Measurements from ENCODE around the gene HDHD2.

GRCh38 chr18:47108998-47109405 lies 41.3 kb downstream of the HDHD2 start:
- TF ChIP-seq CTCF (optimal IDR thresholded peaks at IDR 0.05 in 1 of 3, IDR thresholded peaks at IDR 0.05 in 1 of 3, conservative IDR thresholded peaks at IDR 0.05 in 1 of 3; ENCODE audit: extremely low read depth in 1 of 3, insufficient read depth in 2 of 3, low read length in 3 of 3) (no peak), EZH2 (IDR thresholded peaks at IDR 0.05; ENCODE audit: low read length) (no peak)

All from keratinocyte (primary cell).